SU-DHL-6 (cell line): ENCODE results near the gene KRTAP9-3.
"Not testable (repeated sequence)": the region's sequence is repeated elsewhere in the genome, so short reads cannot be mapped to it uniquely, and the experiment has no call there.

ENCODE experiments used
- H2AFZ ChIP-seq: fragments of 200-600 bp; sonication (generic); 2 replicates; pipeline ENCODE4 v1.6.1; 2014; ENCODE audit warnings: low read depth, mild to moderate bottlenecking, moderate library complexity, mixed read lengths, antibody characterized with exemption, low read length; ENCODE audit not compliant: severe bottlenecking
- H3F3A ChIP-seq: fragments of 200-600 bp; shearing (Covaris generic); 2 replicates; pipeline ENCODE4 v1.6.0; 2016; ENCODE audit warnings: antibody characterized with exemption, mild to moderate bottlenecking; ENCODE audit not compliant: insufficient read depth
- H3K27ac ChIP-seq: fragments of 200-600 bp; sonication (generic); 2 replicates; pipeline ENCODE4 v1.5.1; 2016; ENCODE audit warnings: low read depth, mild to moderate bottlenecking, low read length, moderate library complexity, mixed read lengths
- H3K27me3 ChIP-seq: fragments of 200-600 bp; sonication (generic), shearing (Covaris generic); 2 replicates; pipeline ENCODE4 v1.6.0; 2014; ENCODE audit warnings: mild to moderate bottlenecking, low read length
- H3K36me3 ChIP-seq: fragments of 200-600 bp; sonication (generic); 2 replicates; pipeline ENCODE4 v1.6.1; 2014; ENCODE audit warnings: mild to moderate bottlenecking, low read length, mixed read lengths
- H3K4me2 ChIP-seq: fragments of 300-600, 200-600 bp; shearing (Covaris generic), sonication (generic); 2 replicates; pipeline ENCODE4 v1.6.0; 2014; ENCODE audit warnings: low read length, low read depth, mild to moderate bottlenecking; ENCODE audit not compliant: poor library complexity, severe bottlenecking
- H3K4me3 ChIP-seq: fragments of 200-600 bp; sonication (generic); 2 replicates; pipeline ENCODE4 v1.5.1; 2014; ENCODE audit warnings: antibody characterized with exemption, low read length, mild to moderate bottlenecking, mixed read lengths; ENCODE audit not compliant: insufficient read depth, poor library complexity, severe bottlenecking
- H3K79me2 ChIP-seq: fragments of 200-600 bp; sonication (generic); 2 replicates; pipeline ENCODE4 v1.6.1; 2014; ENCODE audit warnings: mild to moderate bottlenecking, low read length, moderate library complexity; ENCODE audit not compliant: insufficient read depth
- H3K9ac ChIP-seq: fragments of 200-600 bp; sonication (generic); 2 replicates; pipeline ENCODE4 v1.7.0; 2014; ENCODE audit warnings: mild to moderate bottlenecking, low read length
- H3K9me2 ChIP-seq: fragments of 200-600 bp; sonication (generic); replicated peaks from 2 replicates; pipeline ENCODE4 v1.6.1; 2014; ENCODE audit warnings: low read length; ENCODE audit not compliant: insufficient read depth
- H3K9me3 ChIP-seq: fragments of 200-600 bp; sonication (generic); 2 replicates; pipeline ENCODE4 v1.6.1; 2014; ENCODE audit warnings: low read length, mixed read lengths; ENCODE audit not compliant: insufficient read depth
- H4K20me1 ChIP-seq: fragments of 200-600 bp; sonication (generic); 2 replicates; pipeline ENCODE4 v1.6.1; 2014; ENCODE audit warnings: low read depth, mild to moderate bottlenecking, antibody characterized with exemption, low read length, moderate library complexity, mixed read lengths
- EZH2phosphoT487 ChIP-seq: fragments of 200-600 bp; sonication (generic), shearing (Covaris generic); conservative IDR thresholded peaks from 2 replicates; pipeline ENCODE4 v1.6.1; 2018; ENCODE audit warnings: mild to moderate bottlenecking, antibody characterized with exemption, low read length, moderate library complexity, mixed read lengths
- TF ChIP-seq, protein P1 (sequence below): fragments of 200-600 bp; sonication (generic); IDR thresholded peaks from one replicate; pipeline ENCODE4 v1.5.1; 2017; ENCODE audit warnings: antibody characterized with exemption, mild to moderate bottlenecking, low read length, moderate library complexity; ENCODE audit not compliant: insufficient read depth, poor library complexity, severe bottlenecking

KRTAP9-3 gene, protein sequence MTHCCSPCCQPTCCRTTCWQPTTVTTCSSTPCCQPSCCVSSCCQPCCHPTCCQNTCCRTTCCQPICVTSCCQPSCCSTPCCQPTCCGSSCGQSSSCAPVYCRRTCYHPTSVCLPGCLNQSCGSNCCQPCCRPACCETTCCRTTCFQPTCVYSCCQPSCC

DNA sequence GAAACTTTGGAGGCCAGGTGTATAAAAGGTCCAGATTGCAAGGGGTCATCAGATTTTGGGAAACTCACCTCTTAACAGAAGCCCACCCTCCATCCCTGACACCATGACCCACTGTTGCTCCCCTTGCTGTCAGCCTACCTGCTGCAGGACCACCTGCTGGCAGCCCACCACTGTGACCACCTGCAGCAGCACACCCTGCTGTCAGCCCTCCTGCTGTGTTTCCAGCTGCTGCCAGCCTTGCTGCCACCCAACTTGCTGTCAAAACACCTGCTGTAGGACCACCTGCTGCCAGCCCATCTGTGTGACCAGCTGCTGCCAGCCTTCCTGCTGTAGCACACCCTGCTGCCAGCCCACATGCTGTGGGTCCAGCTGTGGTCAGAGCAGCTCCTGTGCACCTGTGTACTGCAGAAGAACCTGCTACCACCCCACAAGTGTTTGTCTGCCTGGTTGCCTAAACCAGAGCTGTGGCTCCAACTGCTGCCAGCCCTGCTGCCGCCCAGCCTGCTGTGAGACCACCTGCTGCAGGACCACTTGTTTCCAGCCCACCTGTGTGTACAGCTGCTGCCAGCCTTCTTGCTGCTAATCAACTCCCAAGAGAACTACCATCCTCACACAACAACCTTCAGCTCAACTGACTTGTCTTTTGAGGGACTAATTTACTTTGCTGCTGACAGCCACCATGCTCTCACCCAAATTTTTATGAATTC lies at the start of gene KRTAP9-3:
KRTAP9-3 (plus strand) TSS at position 51 of the 707 bp plus-strand sequence; CDS start at position 104, 53 bp downstream.
- not testable (repeated sequence) for H3K9ac ChIP-seq, H3K36me3 ChIP-seq, H3K27ac ChIP-seq, H3K27me3 ChIP-seq, H3F3A ChIP-seq, H3K4me3 ChIP-seq, H2AFZ ChIP-seq, H4K20me1 ChIP-seq, H3K4me2 ChIP-seq, H3K9me3 ChIP-seq, H3K9me2 ChIP-seq, H3K79me2 ChIP-seq

DNA sequence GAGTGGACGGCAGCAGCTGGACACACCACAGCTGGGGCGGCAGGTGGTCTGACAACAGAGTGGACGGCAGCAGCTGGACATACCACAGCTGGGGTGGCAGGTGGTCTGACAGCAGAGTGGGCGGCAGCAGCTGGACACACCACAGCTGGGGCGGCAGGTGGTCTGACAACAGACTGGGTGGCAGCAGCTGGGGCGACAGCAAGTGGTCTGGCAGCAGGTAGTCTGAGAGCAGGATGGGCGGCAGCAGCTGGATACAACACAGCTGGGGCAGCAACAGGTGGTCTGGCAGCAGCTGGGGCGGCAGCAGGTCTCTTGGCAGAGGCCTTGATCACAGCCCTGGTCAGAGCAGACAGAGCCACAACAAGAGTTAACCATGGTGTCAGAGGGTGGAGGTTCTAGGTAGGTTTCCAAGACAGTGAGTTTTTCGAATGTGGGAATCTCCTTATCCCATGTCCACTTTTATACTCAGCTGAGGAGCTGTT lies 47.7 kb upstream of the KRTAP9-3 start, which contains the start of gene KRTAP4-1:
KRTAP4-1 (minus strand) TSS at position 432 of the 482 bp plus-strand sequence; CDS start at position 375, 57 bp downstream.
- Histone ChIP-seq H2AFZ (no peak within 1 kb of the TSS), H3K9me2 (no peaks in the 10 kb centered on the region), H3F3A (no peaks in the 10 kb centered on the region), H3K27ac (no peak within 1 kb of the TSS), H3K9me3 (no peaks in the 10 kb centered on the region), H3K79me2 (no peaks in the 10 kb centered on the region), H3K36me3 (no peaks in the 10 kb centered on the region), H3K9ac (no peak within 1 kb of the TSS), H4K20me1 (no peaks in the 10 kb centered on the region), H3K27me3 (0 out of 2 replicates have a peak, but pooled peaks cover 3% of the 10 kb centered on the region), H3K4me3 (no peak within 1 kb of the TSS), H3K4me2 (no peak within 1 kb of the TSS)
- no peak for TF ChIP-seq EZH2phosphoT487
- TF ChIP-seq, protein P1, sequence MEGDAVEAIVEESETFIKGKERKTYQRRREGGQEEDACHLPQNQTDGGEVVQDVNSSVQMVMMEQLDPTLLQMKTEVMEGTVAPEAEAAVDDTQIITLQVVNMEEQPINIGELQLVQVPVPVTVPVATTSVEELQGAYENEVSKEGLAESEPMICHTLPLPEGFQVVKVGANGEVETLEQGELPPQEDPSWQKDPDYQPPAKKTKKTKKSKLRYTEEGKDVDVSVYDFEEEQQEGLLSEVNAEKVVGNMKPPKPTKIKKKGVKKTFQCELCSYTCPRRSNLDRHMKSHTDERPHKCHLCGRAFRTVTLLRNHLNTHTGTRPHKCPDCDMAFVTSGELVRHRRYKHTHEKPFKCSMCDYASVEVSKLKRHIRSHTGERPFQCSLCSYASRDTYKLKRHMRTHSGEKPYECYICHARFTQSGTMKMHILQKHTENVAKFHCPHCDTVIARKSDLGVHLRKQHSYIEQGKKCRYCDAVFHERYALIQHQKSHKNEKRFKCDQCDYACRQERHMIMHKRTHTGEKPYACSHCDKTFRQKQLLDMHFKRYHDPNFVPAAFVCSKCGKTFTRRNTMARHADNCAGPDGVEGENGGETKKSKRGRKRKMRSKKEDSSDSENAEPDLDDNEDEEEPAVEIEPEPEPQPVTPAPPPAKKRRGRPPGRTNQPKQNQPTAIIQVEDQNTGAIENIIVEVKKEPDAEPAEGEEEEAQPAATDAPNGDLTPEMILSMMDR: no peak

GRCh38 chr17:41185001-41185400 lies 47.2 kb upstream of the KRTAP9-3 start:
- Histone ChIP-seq H3K9me2 (no peaks in the 10 kb centered on the region), H3K27ac (no peak overlapping the region), H3K27me3 (0 out of 2 replicates have a peak, but pooled peaks cover 3% of the 10 kb centered on the region), H3K9me3 (no peaks in the 10 kb centered on the region), H3F3A (no peaks in the 10 kb centered on the region), H3K4me3 (no peak overlapping the region), H4K20me1 (no peaks in the 10 kb centered on the region), H3K79me2 (no peaks in the 10 kb centered on the region), H3K9ac (no peak overlapping the region), H3K36me3 (no peaks in the 10 kb centered on the region), H3K4me2 (no peak overlapping the region), H2AFZ (no peak overlapping the region)
- no peak for TF ChIP-seq EZH2phosphoT487
- TF ChIP-seq, protein P1: no peak

DNA sequence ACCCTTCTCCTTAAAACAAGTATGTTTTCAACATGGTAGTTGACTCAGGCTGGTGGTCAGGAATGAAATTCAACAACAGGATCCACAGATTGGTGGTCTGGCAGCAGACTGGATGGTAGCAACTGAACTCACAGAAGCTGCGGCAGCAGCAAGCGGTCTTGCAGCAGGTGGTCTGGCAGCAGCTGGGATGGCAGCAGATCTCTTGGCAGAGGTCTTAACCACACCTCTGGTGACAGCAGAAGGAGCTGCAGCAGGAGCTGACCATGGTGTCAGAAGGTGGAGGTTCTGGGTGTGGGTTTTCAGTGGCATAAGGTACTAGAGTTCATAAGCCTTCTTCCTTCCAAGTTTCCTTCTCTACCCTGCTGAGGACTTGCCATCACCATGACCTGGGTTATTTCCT lies 45.4 kb upstream of the KRTAP9-3 start:
- H4K20me1 ChIP-seq: no peaks in the 10 kb centered on the region
- H3K4me2 ChIP-seq: no peak overlapping the region
- H3K9me2 ChIP-seq: no peaks in the 10 kb centered on the region
- TF ChIP-seq, protein P1: no peak
- no peak for TF ChIP-seq EZH2phosphoT487
- no peak overlapping the region for H3K4me3 ChIP-seq
- H3K9ac ChIP-seq: no peak overlapping the region
- no peaks in the 10 kb centered on the region for H3K36me3 ChIP-seq
- H3K9me3 ChIP-seq: no peaks in the 10 kb centered on the region
- no peak overlapping the region for H3K27ac ChIP-seq
- no peak overlapping the region for H2AFZ ChIP-seq
- no peaks in the 10 kb centered on the region for H3K79me2 ChIP-seq
- H3K27me3 ChIP-seq: no peaks in the 10 kb centered on the region
- no peaks in the 10 kb centered on the region for H3F3A ChIP-seq

- not testable (repeated sequence) for H3K9me3 ChIP-seq
Measured at GRCh38 chr17:41189837-41190318, 42.4 kb upstream of the KRTAP9-3 start, which contains the start of gene KRTAP9-1. Gene KRTAP9-1 (plus strand): TSS chr17:41189887. CDS start chr17:41189887, 0 bp downstream.

More at GRCh38 chr17:41189837-41190318, 42.4 kb upstream of the KRTAP9-3 start, which contains the start of gene KRTAP9-1:
- H3K9ac ChIP-seq, H3F3A ChIP-seq, H2AFZ ChIP-seq, H3K27ac ChIP-seq, H3K36me3 ChIP-seq, H3K27me3 ChIP-seq, H3K9me2 ChIP-seq, H3K4me2 ChIP-seq, H3K79me2 ChIP-seq, H3K4me3 ChIP-seq, H4K20me1 ChIP-seq: not testable (repeated sequence)
